GM12878 (cell line): ENCODE data around the gene CYBB. TPM values are rescaled to one million over a fixed set of nuclear protein-coding genes. Genes with fewer than 3 reads are reported as not detected.

ENCODE experiments used
- ATAC-seq: fragments of 200-7000 bp; cut with Tn5 transposase; 3 replicates; pipeline ENCODE4 v1.9.1; 2020; ENCODE audit warnings: mild to moderate bottlenecking, moderate library complexity
- BruUV-seq: library from RNA; stranded (reverse); fragments of 400-500 nt; replicated peaks from 2 replicates; lab custom pipeline; 2021; lab: Mats Ljungman, UMichigan
- CTCF ChIA-PET: fragments of 300-600 bp; sonication (Branson Sonifier 250); formaldehyde crosslinking; extraction: SDS; loops from one replicate; lab custom pipeline; 2021; ENCODE audit warnings: inconsistent platforms; lab: Yijun Ruan, JAX
- POLR2A ChIA-PET: fragments of 350-600 bp; formaldehyde crosslinking; extraction: SDS; loops from one replicate; lab custom pipeline; 2021; ENCODE audit warnings: inconsistent platforms; lab: Charles Lee
- RAD21 ChIA-PET: fragments of 300-600 bp; sonication (Branson Sonifier 250); formaldehyde crosslinking; loops from one replicate; lab custom pipeline; 2023; ENCODE audit warnings: antibody characterized with exemption; ENCODE audit not compliant: unreplicated experiment; lab: Charles Lee
- SMC1A ChIA-PET: fragments of 300-600 bp; sonication (Branson Sonifier 250); formaldehyde crosslinking; loops from one replicate; lab custom pipeline; 2023; ENCODE audit not compliant: unreplicated experiment, uncharacterized antibody; lab: Charles Lee
- DNase-seq: peaks from one replicate; pipeline ENCODE4 v3.0.0-alpha.2; 2011; ENCODE audit warnings: low read depth, low spot score
- FAIRE-seq: peaks from 3 replicates; lab custom pipeline; 2011; peaks lifted over from hg19 to GRCh38; lab: Jason Lieb, UNC
- H2AFZ ChIP-seq: 2 replicates; pipeline ENCODE4 v1.6.0; 2011; ENCODE audit warnings: low read depth, low read length, control low read depth; ENCODE audit not compliant: control insufficient read depth
- H3K27ac ChIP-seq: 2 replicates; pipeline ENCODE4 v1.5.1; 2011; ENCODE audit warnings: control low read depth; ENCODE audit not compliant: control insufficient read depth, insufficient read depth
- H3K27me3 ChIP-seq, 2 experiments: replicated peaks in 1 of 2; 2 replicates each; pipeline versions ENCODE4 v1.6.0 to v1.6.1; 2011; ENCODE audit warnings: low read length in 1 of 2; ENCODE audit not compliant: control insufficient read depth in 2 of 2, insufficient read depth in 2 of 2
- H3K36me3 ChIP-seq, 2 experiments: 2 replicates each; pipeline ENCODE4 v1.5.1; 2011; ENCODE audit warnings: low read length in 1 of 2; ENCODE audit not compliant: control insufficient read depth in 2 of 2, insufficient read depth in 2 of 2
- H3K4me1 ChIP-seq: 2 replicates; pipeline ENCODE4 v1.6.1; 2011; ENCODE audit warnings: mild to moderate bottlenecking, low read length, moderate library complexity, mixed read lengths; ENCODE audit not compliant: control insufficient read depth, insufficient read depth
- H3K4me2 ChIP-seq: 2 replicates; pipeline ENCODE4 v1.6.0; 2011; ENCODE audit warnings: control low read depth; ENCODE audit not compliant: control insufficient read depth, insufficient read depth
- H3K4me3 ChIP-seq: fragments of 200-600 bp; sonication (generic); 2 replicates; pipeline ENCODE4 v1.5.1; 2016
- H3K79me2 ChIP-seq: 2 replicates; pipeline ENCODE4 v1.6.0; 2011; ENCODE audit warnings: low read length; ENCODE audit not compliant: control insufficient read depth, insufficient read depth
- H3K9ac ChIP-seq: 2 replicates; pipeline ENCODE4 v1.8.0; 2011; ENCODE audit warnings: low read length, control low read depth, mixed read lengths; ENCODE audit not compliant: control insufficient read depth, insufficient read depth
- H3K9me3 ChIP-seq: replicated peaks from 3 replicates; pipeline ENCODE4 v1.5.1; 2011; ENCODE audit warnings: mild to moderate bottlenecking, low read length; ENCODE audit not compliant: control insufficient read depth, insufficient read depth
- H4K20me1 ChIP-seq: 2 replicates; pipeline ENCODE4 v1.6.0; 2011; ENCODE audit not compliant: control insufficient read depth, insufficient read depth
- BACH1 ChIP-seq: fragments of 450-650 bp; IDR thresholded peaks from 2 replicates; pipeline ENCODE4 v1.6.1; 2017; ENCODE audit warnings: mild to moderate bottlenecking, borderline replicate concordance
- BCL11A ChIP-seq: IDR thresholded peaks from 2 replicates; pipeline ENCODE4 v1.6.1; 2011; ENCODE audit warnings: low read depth, low read length
- BMI1 ChIP-seq: fragments of 450-650 bp; IDR thresholded peaks from 2 replicates; pipeline ENCODE4 v1.6.1; 2016; ENCODE audit warnings: mild to moderate bottlenecking, moderate library complexity, borderline replicate concordance
- BRCA1 ChIP-seq: IDR thresholded peaks from 2 replicates; pipeline ENCODE4 v1.6.1; 2011; ENCODE audit warnings: low read depth, low read length, improper control_type of control experiment
- CHD2 ChIP-seq: IDR thresholded peaks from 2 replicates; pipeline ENCODE4 v1.6.1; 2011; ENCODE audit warnings: low read depth, low read length, improper control_type of control experiment, borderline replicate concordance
- CREB1 ChIP-seq: IDR thresholded peaks from 2 replicates; pipeline ENCODE4 v1.6.1; 2012; ENCODE audit warnings: low read depth, mild to moderate bottlenecking, inconsistent platforms
- EED ChIP-seq: sonication (generic); IDR thresholded peaks from 2 replicates; pipeline ENCODE4 v1.6.1; 2016; ENCODE audit warnings: antibody characterized with exemption, low read depth
- EZH2 ChIP-seq: IDR thresholded peaks from 2 replicates; pipeline ENCODE4 v1.6.1; 2012; ENCODE audit warnings: low read depth, mild to moderate bottlenecking, control low read depth, inconsistent platforms, low read length, borderline replicate concordance; ENCODE audit not compliant: control insufficient read depth
- FOXK2 ChIP-seq: fragments of 450-650 bp; IDR thresholded peaks from 2 replicates; pipeline ENCODE4 v1.6.1; 2017; ENCODE audit warnings: mild to moderate bottlenecking, moderate library complexity
- HDAC2 ChIP-seq: fragments of 200-600 bp; sonication (generic); IDR thresholded peaks from 2 replicates; pipeline ENCODE4 v1.6.1; 2017
- MTA3 ChIP-seq: IDR thresholded peaks from 2 replicates; pipeline ENCODE4 v1.6.1; 2012; ENCODE audit warnings: low read length, inconsistent platforms, borderline replicate concordance
- NFIC ChIP-seq: IDR thresholded peaks from 2 replicates; pipeline ENCODE4 v1.6.1; 2012; ENCODE audit warnings: low read depth, mild to moderate bottlenecking, inconsistent platforms, low read length, moderate library complexity
- POLR2AphosphoS5 ChIP-seq: IDR thresholded peaks from 2 replicates; pipeline ENCODE4 v1.6.1; 2011; ENCODE audit warnings: mild to moderate bottlenecking, low read length, inconsistent platforms
- SMC3 ChIP-seq: IDR thresholded peaks from 2 replicates; pipeline ENCODE4 v1.6.1; 2011; ENCODE audit warnings: low read length, improper control_type of control experiment, borderline replicate concordance
- SP1 ChIP-seq: IDR thresholded peaks from one replicate; pipeline ENCODE4 v1.6.1; 2011; ENCODE audit warnings: low read depth, low read length
- SPI1 ChIP-seq: IDR thresholded peaks from 2 replicates; pipeline ENCODE4 v1.6.1; 2011; ENCODE audit warnings: low read depth, mild to moderate bottlenecking, low read length, moderate library complexity, borderline replicate concordance; ENCODE audit not compliant: insufficient read depth
- SREBF2 ChIP-seq: IDR thresholded peaks from 2 replicates; pipeline ENCODE4 v1.6.1; 2012; ENCODE audit warnings: mild to moderate bottlenecking, low read length
- TARDBP ChIP-seq: IDR thresholded peaks from 2 replicates; pipeline ENCODE4 v1.6.1; 2016; ENCODE audit warnings: borderline replicate concordance
- WGBS: methylation state at CpG from one replicate; pipeline ENCODE4 v1.1.6; 2016; ENCODE audit warnings: low lambda C conversion rate; ENCODE audit not compliant: insufficient replicate concordance, insufficient coverage; ENCODE audit errors: missing lambda C conversion rate; 5-methylcytosine and 5-hydroxymethylcytosine counted together
- in situ Hi-C: fragments of 300-500 bp; cut with MboI; formaldehyde crosslinking; loops from 9 replicates; pipeline ENCODE4 v1.14.3; 2018; ENCODE audit warnings: mixed read lengths
- intact Hi-C: fragments of 100-400 bp; cut with micrococcal nuclease; formaldehyde crosslinking; loops from one replicate; pipeline ENCODE4 v1.14.2; 2022; ENCODE audit not compliant: unreplicated experiment
- polyA plus RNA-seq, 11 experiments: library from polyadenylated mRNA; depleted of rRNA in 4 of 11; unstranded in 6 of 11; stranded (reverse) in 5 of 11; fragments of >200 nt; fragmentation: Nextera tagmentation in 4 of 11; fragmentation: Illumina TruSeq in 1 of 11; extraction: Ambion mirVana in 4 of 11; extraction: Trizol in 1 of 11; gene quantifications; 1 replicate in 1 of 11; 2 replicates in 10 of 11; pipeline versions ENCODE4 v1.2.1 to v1.2.3, GENCODE V29; 2011 to 2016; ENCODE audit warnings: inconsistent platforms in 2 of 11, missing spikeins in 2 of 11, low read depth in 1 of 11
- total RNA-seq, 4 experiments: library from RNA; depleted of rRNA in 3 of 4; stranded (reverse); fragments of >200 nt in 3 of 4; fragmentation: Illumina TruSeq in 1 of 4; extraction: Trizol in 1 of 4; gene quantifications; 2 replicates each; pipeline versions ENCODE4 v1.2.1 to v1.2.3, GENCODE V29; 2013 to 2021
- TF ChIP-seq, protein P1 (sequence below): fragments of 450-650 bp; IDR thresholded peaks from 2 replicates; pipeline ENCODE4 v1.6.1; 2016; ENCODE audit warnings: mild to moderate bottlenecking
- TF ChIP-seq, protein P2 (sequence below): fragments of 150-350 bp; IDR thresholded peaks from 2 replicates; pipeline ENCODE4 v1.6.1; 2016; ENCODE audit warnings: low read depth, low read length
- TF ChIP-seq, protein P3 (sequence below): fragments of 450-650 bp; IDR thresholded peaks from 2 replicates; pipeline ENCODE4 v1.6.1; 2017; ENCODE audit warnings: borderline replicate concordance

The CYBB gene
- total and polyA plus RNA-seq, 10 of the 15 experiments (the other 5 are each of a cell fraction or from before 2014, with no cell fraction given): 6.2 to 73.9 (median 24.8) TPM

DNA sequence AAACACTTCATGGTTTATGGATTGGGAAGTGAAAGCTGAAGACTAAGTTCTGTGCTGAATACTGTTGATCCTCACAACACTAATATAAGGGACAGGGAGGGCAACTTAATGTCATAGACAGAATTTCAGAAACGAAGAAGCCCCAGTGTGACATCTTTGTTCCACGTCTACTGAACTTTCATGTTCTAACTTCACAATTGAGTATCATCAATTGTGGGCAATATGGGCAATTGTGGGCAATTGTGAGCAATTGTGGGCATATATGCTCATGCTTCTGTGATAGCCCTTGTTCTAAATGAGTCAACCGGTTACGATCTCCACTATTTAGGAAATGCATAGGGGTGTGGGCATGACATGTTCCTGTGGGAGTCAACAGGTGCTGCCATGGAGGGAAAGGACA lies 33.7 kb downstream of the CYBB start:
- Histone ChIP-seq H4K20me1 (no peaks in the 10 kb centered on the region), H3K4me3 (no peak overlapping the region), H3K79me2 (no peaks in the 10 kb centered on the region), H2AFZ (no peak overlapping the region), H3K27ac (no peak overlapping the region), H3K4me2 (no peak overlapping the region), H3K9me3 (no peaks in the 10 kb centered on the region; the same call in 2 of the 3 replicates), H3K36me3 (no peaks in the 10 kb centered on the region; a peak in 1 of 4 replicates), H3K9ac (no peak overlapping the region), H3K27me3 (no peaks in the 10 kb centered on the region; a peak in 1 of 4 replicates), H3K4me1 (peaks cover 27% of the 10 kb centered on the region)
- ChIA-PET RAD21 (interaction anchor here (1.2 kb wide), 1 partner anchor 67 kb away, joined by 3 read pairs; no protein-coding TSS in a partner anchor), POLR2A (no interaction called here), SMC1A (interaction anchor here (0.5 to 10.3 kb wide), 7 partner anchors 9 to 67 kb away, joined by 3 to 75 read pairs (median 7); partner anchors contain the start of gene CYBB), CTCF (interaction anchor here (0.7 to 3.6 kb wide), 6 partner anchors 10 to 68 kb away, joined by 3 to 23 read pairs (median 5); no protein-coding TSS in a partner anchor)
- BruUV-seq: no TSS peak
- DNase-seq (no peak), FAIRE-seq (no peak), ATAC-seq (peak; percentile 40)
- in situ Hi-C loops (no loop called here), intact Hi-C loops (no loop called here)
- 9% methylated on average over 4 of the region's 4 CpGs for whole genome bisulfite sequencing
- TF ChIP-seq HDAC2 (no peak), BMI1 (no peak), BACH1 (no peak), SREBF2 (no peak), FOXK2 (no peak), NFIC (peak; percentile 46; the same call in 1 of the 2 replicates), SP1 (no peak), SMC3 (no peak), MTA3 (no peak), BCL11A (no peak), TARDBP (no peak), CHD2 (no peak), SPI1 (no peak), POLR2AphosphoS5 (no peak), EED (0 out of 2 replicates have a peak, but pooled peaks have one; percentile 44), BRCA1 (no peak), EZH2 (no peak), CREB1 (no peak)
- TF ChIP-seq, protein P1, sequence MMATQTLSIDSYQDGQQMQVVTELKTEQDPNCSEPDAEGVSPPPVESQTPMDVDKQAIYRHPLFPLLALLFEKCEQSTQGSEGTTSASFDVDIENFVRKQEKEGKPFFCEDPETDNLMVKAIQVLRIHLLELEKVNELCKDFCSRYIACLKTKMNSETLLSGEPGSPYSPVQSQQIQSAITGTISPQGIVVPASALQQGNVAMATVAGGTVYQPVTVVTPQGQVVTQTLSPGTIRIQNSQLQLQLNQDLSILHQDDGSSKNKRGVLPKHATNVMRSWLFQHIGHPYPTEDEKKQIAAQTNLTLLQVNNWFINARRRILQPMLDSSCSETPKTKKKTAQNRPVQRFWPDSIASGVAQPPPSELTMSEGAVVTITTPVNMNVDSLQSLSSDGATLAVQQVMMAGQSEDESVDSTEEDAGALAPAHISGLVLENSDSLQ: no peak
- TF ChIP-seq, protein P2, sequence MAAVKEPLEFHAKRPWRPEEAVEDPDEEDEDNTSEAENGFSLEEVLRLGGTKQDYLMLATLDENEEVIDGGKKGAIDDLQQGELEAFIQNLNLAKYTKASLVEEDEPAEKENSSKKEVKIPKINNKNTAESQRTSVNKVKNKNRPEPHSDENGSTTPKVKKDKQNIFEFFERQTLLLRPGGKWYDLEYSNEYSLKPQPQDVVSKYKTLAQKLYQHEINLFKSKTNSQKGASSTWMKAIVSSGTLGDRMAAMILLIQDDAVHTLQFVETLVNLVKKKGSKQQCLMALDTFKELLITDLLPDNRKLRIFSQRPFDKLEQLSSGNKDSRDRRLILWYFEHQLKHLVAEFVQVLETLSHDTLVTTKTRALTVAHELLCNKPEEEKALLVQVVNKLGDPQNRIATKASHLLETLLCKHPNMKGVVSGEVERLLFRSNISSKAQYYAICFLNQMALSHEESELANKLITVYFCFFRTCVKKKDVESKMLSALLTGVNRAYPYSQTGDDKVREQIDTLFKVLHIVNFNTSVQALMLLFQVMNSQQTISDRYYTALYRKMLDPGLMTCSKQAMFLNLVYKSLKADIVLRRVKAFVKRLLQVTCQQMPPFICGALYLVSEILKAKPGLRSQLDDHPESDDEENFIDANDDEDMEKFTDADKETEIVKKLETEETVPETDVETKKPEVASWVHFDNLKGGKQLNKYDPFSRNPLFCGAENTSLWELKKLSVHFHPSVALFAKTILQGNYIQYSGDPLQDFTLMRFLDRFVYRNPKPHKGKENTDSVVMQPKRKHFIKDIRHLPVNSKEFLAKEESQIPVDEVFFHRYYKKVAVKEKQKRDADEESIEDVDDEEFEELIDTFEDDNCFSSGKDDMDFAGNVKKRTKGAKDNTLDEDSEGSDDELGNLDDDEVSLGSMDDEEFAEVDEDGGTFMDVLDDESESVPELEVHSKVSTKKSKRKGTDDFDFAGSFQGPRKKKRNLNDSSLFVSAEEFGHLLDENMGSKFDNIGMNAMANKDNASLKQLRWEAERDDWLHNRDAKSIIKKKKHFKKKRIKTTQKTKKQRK: no peak
- TF ChIP-seq, protein P3, sequence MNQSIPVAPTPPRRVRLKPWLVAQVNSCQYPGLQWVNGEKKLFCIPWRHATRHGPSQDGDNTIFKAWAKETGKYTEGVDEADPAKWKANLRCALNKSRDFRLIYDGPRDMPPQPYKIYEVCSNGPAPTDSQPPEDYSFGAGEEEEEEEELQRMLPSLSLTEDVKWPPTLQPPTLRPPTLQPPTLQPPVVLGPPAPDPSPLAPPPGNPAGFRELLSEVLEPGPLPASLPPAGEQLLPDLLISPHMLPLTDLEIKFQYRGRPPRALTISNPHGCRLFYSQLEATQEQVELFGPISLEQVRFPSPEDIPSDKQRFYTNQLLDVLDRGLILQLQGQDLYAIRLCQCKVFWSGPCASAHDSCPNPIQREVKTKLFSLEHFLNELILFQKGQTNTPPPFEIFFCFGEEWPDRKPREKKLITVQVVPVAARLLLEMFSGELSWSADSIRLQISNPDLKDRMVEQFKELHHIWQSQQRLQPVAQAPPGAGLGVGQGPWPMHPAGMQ: no peak
